Sigmoid colon (tissue), 4 donors: ENCODE results near the gene BAZ1A.

ENCODE experiments used
- EP300 ChIP-seq, 4 donors: sonication (generic); formaldehyde crosslinking; IDR thresholded peaks; one replicate each; pipeline ENCODE4 v1.6.1; 2017; ENCODE audit warnings: antibody characterized with exemption in 4 of 4
- POLR2A ChIP-seq, 2 donors: fragments of 450-650 bp; IDR thresholded peaks; one replicate each; pipeline ENCODE4 v1.6.1; 2016; ENCODE audit warnings: antibody characterized with exemption in 2 of 2, mild to moderate bottlenecking in 2 of 2, moderate library complexity in 2 of 2
- TF ChIP-seq, protein P1 (sequence below), 4 experiments: fragments of 450-650 bp in 3 of 4; fragments of 200-600 bp in 1 of 4; IDR thresholded peaks; one replicate each; pipeline ENCODE4 v1.5.1; 2016 to 2019; ENCODE audit warnings: antibody characterized with exemption in 4 of 4, mild to moderate bottlenecking in 3 of 4, moderate library complexity in 2 of 4

GRCh38 chr14:34857689-34858449 lies 17.3 kb downstream of the BAZ1A start:
- TF ChIP-seq, protein P1, sequence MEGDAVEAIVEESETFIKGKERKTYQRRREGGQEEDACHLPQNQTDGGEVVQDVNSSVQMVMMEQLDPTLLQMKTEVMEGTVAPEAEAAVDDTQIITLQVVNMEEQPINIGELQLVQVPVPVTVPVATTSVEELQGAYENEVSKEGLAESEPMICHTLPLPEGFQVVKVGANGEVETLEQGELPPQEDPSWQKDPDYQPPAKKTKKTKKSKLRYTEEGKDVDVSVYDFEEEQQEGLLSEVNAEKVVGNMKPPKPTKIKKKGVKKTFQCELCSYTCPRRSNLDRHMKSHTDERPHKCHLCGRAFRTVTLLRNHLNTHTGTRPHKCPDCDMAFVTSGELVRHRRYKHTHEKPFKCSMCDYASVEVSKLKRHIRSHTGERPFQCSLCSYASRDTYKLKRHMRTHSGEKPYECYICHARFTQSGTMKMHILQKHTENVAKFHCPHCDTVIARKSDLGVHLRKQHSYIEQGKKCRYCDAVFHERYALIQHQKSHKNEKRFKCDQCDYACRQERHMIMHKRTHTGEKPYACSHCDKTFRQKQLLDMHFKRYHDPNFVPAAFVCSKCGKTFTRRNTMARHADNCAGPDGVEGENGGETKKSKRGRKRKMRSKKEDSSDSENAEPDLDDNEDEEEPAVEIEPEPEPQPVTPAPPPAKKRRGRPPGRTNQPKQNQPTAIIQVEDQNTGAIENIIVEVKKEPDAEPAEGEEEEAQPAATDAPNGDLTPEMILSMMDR (IDR thresholded peaks at IDR 0.05), result no peak
- no peak for TF ChIP-seq POLR2A (IDR thresholded peaks at IDR 0.05)
- no peak for TF ChIP-seq EP300 (IDR thresholded peaks at IDR 0.05)
